Stimulated activated CD4-positive, alpha-beta T cell treated with anti-CD3 and anti-CD28 coated beads, Interleukin-4, amount 100 ng/mL, for 1 hour (primary cell): ENCODE results near the gene CYP2A13.
"Not testable (repeated sequence)": the region's sequence is repeated elsewhere in the genome, so short reads cannot be mapped to it uniquely, and the experiment has no call there.

Experiments used
- DNase-seq: peaks from one replicate; pipeline ENCODE4 v3.0.0-alpha.2; 2020

CYP2A13 gene, protein sequence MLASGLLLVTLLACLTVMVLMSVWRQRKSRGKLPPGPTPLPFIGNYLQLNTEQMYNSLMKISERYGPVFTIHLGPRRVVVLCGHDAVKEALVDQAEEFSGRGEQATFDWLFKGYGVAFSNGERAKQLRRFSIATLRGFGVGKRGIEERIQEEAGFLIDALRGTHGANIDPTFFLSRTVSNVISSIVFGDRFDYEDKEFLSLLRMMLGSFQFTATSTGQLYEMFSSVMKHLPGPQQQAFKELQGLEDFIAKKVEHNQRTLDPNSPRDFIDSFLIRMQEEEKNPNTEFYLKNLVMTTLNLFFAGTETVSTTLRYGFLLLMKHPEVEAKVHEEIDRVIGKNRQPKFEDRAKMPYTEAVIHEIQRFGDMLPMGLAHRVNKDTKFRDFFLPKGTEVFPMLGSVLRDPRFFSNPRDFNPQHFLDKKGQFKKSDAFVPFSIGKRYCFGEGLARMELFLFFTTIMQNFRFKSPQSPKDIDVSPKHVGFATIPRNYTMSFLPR

DNA sequence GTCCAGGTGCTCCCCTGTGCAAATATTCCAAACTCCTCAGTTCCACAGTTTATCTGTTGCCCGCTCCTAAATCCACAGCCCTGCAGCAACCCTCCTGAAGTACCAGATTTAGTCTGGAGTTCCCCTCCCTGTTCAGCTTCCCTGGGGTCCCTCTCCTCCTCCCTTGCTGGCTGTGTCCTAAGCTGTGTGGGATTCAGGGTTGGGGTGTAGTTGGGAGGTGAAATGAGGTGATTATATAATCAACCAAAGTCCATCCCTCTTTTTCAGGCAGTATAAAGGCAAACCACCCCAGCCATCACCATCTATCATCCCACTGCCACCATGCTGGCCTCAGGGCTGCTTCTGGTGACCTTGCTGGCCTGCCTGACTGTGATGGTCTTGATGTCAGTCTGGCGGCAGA, at the start of gene CYP2A13:
Gene CYP2A13, plus strand, starts transcription at position 301 of the 400 bp plus-strand sequence. Its CDS starts 21 bp downstream, at position 322.
- no peak for DNase-seq

DNA sequence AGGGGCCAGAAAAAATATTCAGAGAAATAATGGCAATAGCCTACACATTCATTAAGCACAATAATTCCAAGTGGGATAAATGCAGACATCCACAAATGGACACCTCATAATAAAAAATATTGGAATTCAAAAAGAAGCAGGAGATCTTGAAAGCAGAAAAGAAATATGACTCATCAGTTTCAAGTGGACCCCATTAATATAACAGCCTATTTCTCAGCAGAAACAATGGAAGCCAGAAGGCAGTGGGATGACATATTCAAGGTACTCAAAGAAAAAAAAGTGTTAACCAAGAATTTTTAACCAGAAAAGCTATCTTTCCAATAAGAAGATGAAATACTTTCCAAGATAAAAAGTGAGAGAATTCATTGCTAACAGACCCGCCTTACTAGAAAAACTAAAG, 48.4 kb upstream of the CYP2A13 start:
- no peak for DNase-seq

DNA sequence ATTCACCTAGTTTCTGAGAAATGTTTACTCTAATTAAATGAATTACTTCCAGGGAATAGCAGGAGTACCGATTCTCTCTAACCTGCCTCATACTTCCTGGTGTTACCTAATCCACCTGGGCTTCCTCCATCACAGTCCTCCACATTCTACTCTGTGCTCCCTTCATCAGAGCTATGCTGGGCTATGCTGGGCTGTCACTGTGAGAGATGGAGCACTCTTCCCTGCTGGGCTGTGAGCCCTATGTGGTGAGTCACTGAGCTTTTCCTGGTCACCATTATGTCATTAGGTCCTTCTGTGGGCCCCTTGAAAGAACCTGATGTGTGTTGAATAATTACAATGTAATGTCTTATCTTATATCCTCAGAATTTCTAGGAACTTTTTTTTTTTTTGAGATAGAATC, 43.2 kb upstream of the CYP2A13 start:
- not testable (repeated sequence) for DNase-seq

DNA sequence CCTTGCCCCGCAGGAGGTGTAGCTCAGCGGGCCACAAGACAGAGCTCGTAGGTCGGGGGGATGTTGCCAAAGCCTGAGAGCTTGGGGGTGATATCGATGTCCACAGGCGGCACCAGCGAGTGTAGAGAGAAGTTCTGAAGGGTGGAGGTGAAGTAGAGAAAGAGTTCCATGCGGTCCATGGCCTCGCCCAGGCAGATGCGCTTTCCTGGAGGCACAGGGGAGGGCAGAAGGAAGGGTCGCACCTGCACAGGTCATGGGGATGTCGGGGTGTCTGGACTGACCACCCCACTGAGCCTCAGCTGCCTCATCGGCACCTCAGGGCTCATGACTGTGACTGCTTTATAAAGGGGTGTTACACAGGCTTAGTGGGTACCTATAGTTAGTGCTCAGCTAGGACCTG, 37.8 kb upstream of the CYP2A13 start:
- DNase-seq: no peak

DNA sequence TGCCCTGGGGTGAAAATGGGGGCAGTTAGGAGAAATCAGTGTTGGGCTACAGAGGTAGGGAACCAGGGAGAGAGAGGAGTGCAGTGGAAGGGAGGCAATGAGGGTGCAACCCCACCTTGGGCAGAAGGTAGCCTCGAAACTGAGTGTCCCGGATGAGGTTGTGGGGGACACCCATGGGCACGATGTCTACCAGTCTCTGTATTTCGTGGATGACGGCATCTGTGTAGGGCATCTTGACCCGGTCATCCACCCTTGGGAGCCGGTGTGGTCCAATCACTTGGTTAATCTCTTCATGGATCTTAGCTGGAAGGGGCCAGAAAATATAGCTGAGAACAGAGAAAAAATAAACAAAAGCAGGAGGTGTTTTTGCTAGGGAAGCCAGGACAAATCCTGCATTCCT, 36.1 kb upstream of the CYP2A13 start:
- not testable (repeated sequence) for DNase-seq

DNA sequence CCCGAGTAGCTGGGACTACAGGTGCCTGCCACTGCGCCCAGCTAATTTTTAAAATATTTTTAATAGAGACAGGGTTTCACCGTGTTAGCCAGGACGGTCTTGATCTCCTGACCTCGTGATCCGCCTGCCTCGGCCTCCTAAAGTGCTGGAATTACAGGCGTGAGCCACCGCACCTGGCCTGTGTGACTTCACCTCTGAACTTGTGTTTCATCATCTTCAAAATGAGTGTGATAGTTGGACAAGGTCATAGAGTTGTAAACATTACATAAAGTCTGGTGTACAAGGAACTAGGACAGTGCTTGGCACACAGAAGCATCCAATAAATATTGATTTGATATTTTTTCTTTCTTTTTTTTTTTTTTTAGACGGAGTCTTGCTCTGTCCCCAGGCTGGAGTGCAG, 34.9 kb upstream of the CYP2A13 start:
- not testable (repeated sequence) for DNase-seq

GRCh38 chr19:41064974-41065569, 23.2 kb upstream of the CYP2A13 start:
- no peak for DNase-seq

- DNase-seq: no peak
Observed at GRCh38 chr19:41076286-41076685, 12.0 kb upstream of the CYP2A13 start.

DNA sequence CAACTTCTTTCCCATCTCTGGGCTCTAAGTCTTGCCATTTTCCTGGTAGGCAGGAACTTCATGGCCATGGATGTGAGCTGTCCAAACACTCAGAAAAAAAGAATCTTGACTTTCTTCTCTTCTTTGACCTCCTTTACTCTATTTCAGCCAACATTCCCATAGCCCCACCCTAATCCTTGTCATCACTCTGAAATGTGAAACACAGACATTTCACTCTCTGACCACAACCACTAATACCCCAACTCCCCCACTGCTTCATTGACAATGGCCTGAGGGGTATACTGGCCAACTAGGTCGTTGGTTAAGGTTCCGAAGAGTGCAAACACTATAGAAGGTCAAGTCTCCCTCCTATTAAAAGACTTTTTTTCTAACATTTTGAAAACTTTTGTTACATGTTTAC, 4.7 kb upstream of the CYP2A13 start:
- DNase-seq: no peak

DNA sequence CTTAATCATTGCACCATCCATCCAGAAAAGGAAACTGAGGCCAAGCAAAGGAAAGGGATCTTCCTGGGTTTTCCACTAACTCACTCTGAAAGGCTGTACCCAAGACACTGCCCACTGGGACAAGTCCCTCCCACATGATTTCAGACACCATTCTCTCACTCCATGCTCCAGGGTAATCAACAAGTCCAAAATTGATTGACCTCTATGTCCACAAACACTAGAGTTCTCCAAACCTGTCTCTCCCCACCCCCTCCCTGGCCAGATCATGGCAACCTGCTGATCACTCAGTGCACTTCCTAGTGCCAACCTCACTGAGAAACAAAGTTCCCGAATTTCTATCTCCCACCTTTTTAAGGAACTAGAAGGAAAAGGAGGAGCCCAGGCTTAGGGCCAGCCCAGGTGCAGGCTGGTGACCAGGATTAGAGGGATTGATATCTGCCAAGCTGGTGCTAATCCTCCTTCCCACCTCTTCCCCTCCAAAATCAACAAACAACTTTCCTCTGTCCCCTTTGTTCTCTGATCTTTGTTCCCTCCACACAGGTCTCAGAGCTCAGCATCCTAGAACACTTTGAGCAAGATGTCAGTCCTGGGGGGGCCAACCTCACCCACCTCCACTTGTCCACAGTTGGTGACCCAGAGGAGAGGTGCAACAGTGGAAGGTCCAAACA, 2.4 kb upstream of the CYP2A13 start:
- DNase-seq: no peak

DNA sequence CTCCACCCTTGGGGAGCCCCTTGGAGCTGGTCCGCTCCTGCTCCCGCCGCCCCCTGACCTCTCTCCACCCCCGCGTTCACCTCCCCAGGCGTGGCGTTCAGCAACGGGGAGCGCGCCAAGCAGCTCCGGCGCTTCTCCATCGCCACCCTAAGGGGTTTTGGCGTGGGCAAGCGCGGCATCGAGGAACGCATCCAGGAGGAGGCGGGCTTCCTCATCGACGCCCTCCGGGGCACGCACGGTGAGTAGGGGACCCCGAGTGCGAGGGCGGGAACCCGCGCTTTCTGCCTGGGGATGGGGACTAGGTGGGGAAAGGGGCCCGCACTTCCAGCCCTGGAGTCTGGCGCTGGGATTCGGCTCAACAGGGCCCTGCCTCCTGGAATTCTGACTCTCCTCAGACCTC, 1.7 kb downstream of the CYP2A13 start:
- DNase-seq: no peak

DNA sequence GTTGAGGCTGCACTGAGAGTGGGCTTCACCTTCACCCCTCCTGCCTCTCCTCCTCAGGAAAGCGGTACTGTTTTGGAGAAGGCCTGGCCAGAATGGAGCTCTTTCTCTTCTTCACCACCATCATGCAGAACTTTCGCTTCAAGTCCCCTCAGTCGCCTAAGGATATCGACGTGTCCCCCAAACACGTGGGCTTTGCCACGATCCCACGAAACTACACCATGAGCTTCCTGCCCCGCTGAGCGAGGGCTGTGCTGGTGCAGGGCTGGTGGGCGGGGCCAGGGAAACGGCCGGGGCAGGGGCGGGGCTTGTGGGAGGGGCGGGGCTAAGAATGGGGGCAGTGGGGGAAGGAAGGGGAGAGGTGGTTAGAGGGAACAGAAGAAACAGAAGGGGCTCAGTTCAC, 7.5 kb downstream of the CYP2A13 start:
- DNase-seq: no peak

DNA sequence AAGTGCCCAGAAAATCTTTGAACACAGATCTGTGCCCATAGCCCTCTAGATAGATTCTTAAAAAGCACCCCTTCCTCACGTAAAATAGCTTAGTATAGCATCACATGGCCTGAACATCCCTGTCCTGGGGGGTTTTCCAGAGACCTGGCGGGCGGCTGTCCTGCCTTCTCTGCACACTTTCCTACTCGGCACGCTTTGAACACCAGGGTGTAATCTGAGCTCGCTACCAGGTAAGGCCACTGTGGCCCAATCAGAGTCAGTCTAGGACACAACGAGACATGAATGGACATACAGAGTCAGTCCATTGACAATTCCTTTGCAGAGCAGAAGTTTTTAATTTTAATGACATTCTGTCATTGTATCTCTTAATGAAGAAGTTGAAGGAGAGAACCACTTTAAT, 8.1 kb downstream of the CYP2A13 start:
- DNase-seq: no peak

DNA sequence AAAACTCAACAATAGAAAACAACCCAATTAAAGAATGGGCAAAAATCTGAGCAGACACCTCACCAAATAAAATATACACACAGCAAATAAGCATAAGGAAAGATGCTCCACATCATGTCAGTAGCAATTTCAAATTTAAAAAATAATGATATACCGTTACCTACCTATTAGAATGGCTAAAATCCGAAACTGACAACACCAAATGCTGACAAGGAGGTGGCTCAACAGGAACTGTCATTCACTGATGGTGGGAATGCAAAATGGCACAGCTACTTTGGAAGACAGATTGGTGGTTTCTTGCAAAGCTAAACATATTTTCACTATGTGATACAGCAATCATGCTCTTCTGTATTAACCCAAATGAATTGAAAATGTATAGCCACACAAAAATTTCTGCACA, 9.1 kb downstream of the CYP2A13 start:
- DNase-seq: no peak

- DNase-seq: no peak
Observed at GRCh38 chr19:41098762-41099161, 10.5 kb downstream of the CYP2A13 start.

DNA sequence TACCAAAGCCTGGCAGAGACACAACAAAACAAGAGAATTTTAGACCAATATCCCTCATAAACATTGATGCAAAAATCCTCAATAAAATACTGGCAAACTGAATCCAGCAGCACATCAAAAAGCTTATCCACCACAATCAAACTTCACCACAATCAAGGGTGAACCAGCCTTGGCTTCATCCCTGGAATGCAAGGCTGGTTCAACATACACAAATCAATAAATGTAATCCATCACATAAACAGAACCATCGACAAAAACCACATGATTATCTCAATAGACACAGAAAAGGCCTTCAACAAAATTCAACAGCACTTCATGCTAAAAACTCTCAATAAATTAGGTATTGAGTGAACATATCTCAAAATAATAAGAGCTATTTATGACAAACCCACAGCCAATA, 14.0 kb downstream of the CYP2A13 start:
- DNase-seq: not testable (repeated sequence)

- DNase-seq: no peak
Observed at GRCh38 chr19:41106177-41106576, 17.9 kb downstream of the CYP2A13 start.

- DNase-seq: no peak
Observed at GRCh38 chr19:41111296-41111695, 23.0 kb downstream of the CYP2A13 start.

DNA sequence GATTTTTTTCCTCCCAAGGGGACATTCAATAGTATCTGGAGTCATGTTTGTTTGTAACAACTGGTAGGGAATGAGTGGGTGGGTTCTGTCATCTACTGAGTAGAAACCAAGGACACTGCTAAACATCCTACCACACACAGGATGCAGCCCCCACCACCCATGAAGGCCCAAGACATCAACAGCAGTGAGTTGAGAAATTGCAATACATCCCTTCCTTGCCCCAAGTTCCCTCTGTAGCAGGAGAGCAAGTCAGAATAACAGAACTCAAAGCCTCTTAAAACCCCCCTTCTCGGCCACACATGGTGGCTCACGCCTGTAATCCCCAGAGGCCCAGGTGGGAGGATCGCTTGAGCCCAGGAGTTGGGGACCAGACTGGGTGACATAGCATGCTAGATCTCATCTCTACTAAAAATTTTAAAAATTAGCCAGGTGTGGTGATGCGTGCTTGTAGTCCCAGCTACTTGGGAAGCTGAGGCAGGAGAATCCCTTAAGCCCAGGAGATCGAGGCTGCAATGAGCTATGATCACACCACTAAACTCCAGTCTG, 23.6 kb downstream of the CYP2A13 start:
- no peak for DNase-seq

DNA sequence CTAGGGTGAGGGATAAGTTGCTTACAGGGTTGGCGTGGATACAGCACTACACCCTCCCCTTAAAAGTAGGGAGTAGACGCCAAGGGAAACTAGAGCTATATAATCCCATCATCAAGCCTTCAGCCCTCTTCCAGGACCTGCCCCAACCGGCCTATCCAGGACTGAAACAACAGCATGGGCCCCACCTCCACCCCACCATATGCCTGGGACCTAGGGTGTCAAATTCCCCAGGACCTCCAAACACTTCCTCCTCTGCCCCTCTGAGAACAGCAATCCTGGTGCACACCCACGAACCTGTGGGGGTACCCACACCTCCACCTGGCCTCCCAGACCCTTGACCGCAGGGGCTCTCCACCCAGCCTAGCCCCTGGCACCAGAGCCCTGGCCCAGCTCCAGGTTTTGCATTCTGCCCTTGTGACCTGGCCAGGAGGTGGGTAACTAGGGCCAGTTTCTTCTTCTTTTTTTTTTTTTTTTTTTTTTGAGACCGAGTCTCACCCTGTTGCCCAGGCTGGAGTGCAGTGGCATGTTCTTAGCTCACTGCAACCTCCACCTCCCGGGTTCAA, 24.6 kb downstream of the CYP2A13 start:
- no peak for DNase-seq

DNA sequence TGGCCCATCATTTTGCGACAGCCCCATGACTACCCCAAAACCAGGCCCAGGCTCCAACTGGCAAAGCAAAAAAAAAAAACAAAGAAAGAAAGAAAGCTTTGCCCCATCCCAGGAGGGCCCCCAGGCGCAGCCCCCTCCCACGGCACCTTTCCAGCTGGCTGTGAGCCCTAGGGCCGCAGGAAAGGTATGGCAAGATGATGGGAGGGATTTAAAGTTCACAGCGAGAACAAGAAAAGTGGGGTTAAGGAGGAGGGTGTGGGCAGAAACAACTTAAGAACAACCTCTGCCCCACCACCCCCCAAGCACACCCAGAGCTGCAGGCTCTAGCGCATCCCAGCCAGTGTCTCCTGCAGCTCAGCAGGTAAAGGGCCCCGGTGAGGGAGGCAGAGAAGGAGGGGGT, 25.9 kb downstream of the CYP2A13 start, which contains the start of gene CYP2F1:
Gene CYP2F1, plus strand, starts transcription at position 301 of the 400 bp plus-strand sequence. CDS start 1,757 bp downstream, outside the sequence.
- no peak for DNase-seq

GRCh38 chr19:41116261-41116660, 28.0 kb downstream of the CYP2A13 start:
- DNase-seq: no peak
